Measurements from ENCODE around the gene ZNF407.

The ZNF407 gene

DNA sequence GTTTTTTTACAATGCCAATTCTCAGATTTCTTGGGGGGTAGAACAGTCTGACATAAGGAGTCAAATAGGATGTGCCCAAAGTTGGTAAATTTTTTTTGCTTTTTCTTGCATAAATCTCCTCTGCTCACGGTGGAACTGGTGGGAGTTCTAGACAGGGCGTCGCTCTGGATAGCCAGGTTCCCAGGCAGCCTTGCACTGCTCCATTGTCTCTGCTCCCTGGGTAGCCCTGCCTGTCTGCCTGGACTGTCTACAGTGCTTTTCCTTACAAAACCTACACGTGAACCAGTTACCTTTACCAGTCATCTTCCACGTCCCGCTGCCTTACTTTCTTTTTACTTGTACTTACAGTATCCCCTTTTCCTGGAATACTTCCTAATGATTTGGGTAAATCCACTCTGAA is 117.1 kb downstream of the ZNF407 start:
- no peaks in the 10 kb centered on the region for H3K9me3 Mint-ChIP-seq
- peaks cover 21% of the 10 kb centered on the region for H3K4me1 Mint-ChIP-seq
- TF ChIP-seq, protein P1, sequence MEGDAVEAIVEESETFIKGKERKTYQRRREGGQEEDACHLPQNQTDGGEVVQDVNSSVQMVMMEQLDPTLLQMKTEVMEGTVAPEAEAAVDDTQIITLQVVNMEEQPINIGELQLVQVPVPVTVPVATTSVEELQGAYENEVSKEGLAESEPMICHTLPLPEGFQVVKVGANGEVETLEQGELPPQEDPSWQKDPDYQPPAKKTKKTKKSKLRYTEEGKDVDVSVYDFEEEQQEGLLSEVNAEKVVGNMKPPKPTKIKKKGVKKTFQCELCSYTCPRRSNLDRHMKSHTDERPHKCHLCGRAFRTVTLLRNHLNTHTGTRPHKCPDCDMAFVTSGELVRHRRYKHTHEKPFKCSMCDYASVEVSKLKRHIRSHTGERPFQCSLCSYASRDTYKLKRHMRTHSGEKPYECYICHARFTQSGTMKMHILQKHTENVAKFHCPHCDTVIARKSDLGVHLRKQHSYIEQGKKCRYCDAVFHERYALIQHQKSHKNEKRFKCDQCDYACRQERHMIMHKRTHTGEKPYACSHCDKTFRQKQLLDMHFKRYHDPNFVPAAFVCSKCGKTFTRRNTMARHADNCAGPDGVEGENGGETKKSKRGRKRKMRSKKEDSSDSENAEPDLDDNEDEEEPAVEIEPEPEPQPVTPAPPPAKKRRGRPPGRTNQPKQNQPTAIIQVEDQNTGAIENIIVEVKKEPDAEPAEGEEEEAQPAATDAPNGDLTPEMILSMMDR (IDR thresholded peaks at IDR 0.05), result no peak
- peak overlapping the region; percentile 55 for H3K27ac Mint-ChIP-seq
- H3K4me3 Mint-ChIP-seq, result no peak overlapping the region
- H3K36me3 Mint-ChIP-seq (ENCODE audit: low read depth), result peaks cover 2% of the 10 kb centered on the region
- no peak for DNase-seq
- H3K27me3 Mint-ChIP-seq (ENCODE audit: low read depth, poor library complexity), result peaks cover 3% of the 10 kb centered on the region

DNA sequence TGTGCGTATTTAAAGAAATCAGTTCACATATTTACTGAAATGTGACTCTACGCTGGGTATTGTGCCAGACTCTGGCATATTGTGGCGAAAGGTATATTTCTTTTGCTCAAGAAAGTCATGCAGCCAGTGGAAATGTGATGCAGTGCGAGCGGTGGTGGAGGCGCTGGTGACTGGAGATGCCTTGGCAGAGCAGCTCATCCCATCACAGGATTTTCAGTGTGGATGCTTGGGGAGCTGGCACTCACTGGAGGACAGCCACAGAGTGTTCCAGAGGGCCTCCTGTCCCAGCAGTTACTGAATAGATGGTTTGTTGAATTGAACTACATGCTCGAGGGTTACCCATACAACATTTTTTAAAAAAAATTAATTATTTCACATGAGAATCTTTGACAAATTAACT is 117.6 kb downstream of the ZNF407 start:
- Mint-ChIP-seq H3K4me1 (peaks cover 21% of the 10 kb centered on the region), H3K36me3 (ENCODE audit: low read depth) (peaks cover 7% of the 10 kb centered on the region), H3K27me3 (ENCODE audit: low read depth, poor library complexity) (peaks cover 5% of the 10 kb centered on the region), H3K4me3 (no peak overlapping the region), H3K9me3 (peaks cover under 1% of the 10 kb centered on the region), H3K27ac (peak overlapping the region; percentile 55)
- TF ChIP-seq, protein P1 (IDR thresholded peaks at IDR 0.05), result no peak
- DNase-seq, result no peak

DNA sequence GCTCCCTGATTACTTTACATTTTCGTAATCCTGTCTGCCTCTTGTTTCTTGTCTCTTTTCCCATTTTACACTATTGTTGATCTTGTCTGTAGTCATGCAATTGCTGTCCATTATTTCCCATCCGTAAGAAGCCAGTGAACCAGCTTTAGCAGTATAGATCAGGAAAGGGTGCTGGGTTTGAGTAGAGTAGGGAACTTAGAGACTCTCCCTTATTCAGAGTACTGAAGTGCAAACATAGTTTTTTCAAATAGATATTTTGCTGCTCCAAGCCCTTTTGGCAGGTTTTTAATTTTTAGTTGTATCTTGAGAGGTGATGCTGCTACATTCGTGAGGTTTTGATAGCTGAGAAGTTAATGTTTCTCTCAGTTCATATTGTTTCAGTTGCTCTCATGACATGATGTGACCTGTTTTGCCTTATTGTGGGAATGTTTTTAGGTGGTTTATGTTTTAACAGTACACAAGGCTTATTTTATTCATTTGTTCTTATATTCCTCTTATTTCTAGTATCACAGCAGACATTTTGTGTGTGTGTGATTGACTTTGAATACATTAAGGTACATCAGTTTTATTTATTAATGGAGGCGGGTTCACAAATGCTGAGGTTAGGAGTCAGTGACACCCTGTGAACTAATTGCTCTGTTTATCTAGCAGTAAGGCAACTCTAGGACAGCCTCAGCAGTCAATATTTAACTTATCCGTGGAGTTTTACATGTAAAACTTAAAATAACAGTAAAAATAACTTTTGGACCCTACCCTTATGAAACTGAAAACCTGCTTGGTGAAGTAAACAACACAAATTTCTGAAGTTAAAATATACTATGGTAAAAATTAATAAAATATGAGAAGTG is 118.4 kb downstream of the ZNF407 start:
- DNase-seq, result no peak
- H3K9me3 Mint-ChIP-seq, result peaks cover 4% of the 10 kb centered on the region
- no peak overlapping the region for H3K4me3 Mint-ChIP-seq
- H3K27ac Mint-ChIP-seq, result no peak overlapping the region
- H3K36me3 Mint-ChIP-seq (ENCODE audit: low read depth), result peaks cover 11% of the 10 kb centered on the region
- peaks cover 21% of the 10 kb centered on the region for H3K4me1 Mint-ChIP-seq
- H3K27me3 Mint-ChIP-seq (ENCODE audit: low read depth, poor library complexity), result peaks cover 7% of the 10 kb centered on the region
- TF ChIP-seq, protein P1 (IDR thresholded peaks at IDR 0.05), result no peak

DNA sequence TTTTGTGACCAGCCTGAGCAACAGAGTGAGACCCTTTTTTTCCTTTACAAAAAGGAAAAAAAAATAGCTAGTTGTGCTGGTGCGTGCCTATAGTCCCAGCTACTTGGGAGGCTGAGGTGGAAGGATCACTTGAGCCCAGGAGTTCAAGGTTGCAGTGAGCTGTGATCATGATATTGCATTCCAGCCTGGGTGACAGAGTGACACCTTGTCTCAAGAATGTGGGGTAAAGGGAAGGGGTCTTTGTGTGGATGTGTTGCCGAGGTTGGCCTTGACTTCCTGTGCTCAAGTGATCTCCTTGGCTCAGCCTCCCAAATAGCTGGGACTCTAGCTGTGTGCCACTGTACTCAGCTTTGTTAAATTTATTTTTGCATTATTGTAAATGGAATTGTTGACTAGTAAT is 120.6 kb downstream of the ZNF407 start:
- TF ChIP-seq, protein P1 (IDR thresholded peaks at IDR 0.05), result no peak
- DNase-seq, result no peak
- H3K4me1 Mint-ChIP-seq, result peaks cover 26% of the 10 kb centered on the region
- H3K27ac Mint-ChIP-seq, result no peak overlapping the region
- H3K4me3 Mint-ChIP-seq, result no peak overlapping the region
- peaks cover 10% of the 10 kb centered on the region for H3K27me3 Mint-ChIP-seq (ENCODE audit: low read depth, poor library complexity)
- H3K9me3 Mint-ChIP-seq, result peaks cover 4% of the 10 kb centered on the region
- H3K36me3 Mint-ChIP-seq (ENCODE audit: low read depth), result peaks cover 11% of the 10 kb centered on the region

DNA sequence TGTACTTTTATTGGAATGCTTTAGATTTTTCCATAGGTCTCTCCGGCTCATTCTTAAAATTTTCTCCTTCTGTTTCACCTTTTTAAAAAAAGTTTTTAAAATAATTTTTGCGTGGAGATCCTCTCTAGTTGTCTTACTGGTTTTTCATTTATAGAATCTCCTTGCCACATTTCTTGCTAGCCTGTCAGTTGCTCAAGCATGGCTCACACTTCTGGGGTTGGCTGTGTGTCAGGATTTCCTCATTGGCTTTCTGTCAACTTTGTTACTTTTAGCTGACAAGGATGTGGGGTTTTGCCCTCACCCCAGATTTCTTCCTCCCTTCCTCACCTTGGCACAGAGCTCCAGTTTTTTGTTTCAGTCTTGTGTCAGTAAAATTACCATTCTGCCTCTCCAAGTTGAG is 124.6 kb downstream of the ZNF407 start:
- no peak for DNase-seq
- peaks cover 4% of the 10 kb centered on the region for H3K9me3 Mint-ChIP-seq
- H3K36me3 Mint-ChIP-seq (ENCODE audit: low read depth), result peaks cover 11% of the 10 kb centered on the region
- no peak overlapping the region for H3K4me3 Mint-ChIP-seq
- peaks cover 5% of the 10 kb centered on the region for H3K4me1 Mint-ChIP-seq
- TF ChIP-seq, protein P1 (IDR thresholded peaks at IDR 0.05), result no peak
- peaks cover 14% of the 10 kb centered on the region for H3K27me3 Mint-ChIP-seq (ENCODE audit: low read depth, poor library complexity)
- H3K27ac Mint-ChIP-seq, result peak overlapping the region; percentile 29

DNA sequence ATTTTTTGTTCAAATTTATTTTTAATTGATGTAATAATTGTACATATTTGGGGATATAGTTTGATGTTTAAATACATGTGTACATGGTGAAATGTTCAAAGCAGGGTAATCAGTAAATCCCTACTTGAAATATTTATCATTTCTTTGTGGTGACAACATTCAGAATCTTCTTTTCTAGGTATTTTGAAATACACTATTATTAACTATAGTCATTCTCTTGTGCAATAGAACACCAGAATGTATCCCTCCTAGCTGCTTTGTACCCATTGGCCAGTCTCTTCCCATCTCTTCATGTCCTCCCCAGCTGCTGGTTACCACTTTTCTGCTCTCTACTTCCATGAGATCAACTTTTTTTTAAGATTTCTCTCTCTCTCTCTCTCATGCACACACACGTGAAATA is 126.5 kb downstream of the ZNF407 start:
- TF ChIP-seq, protein P1 (IDR thresholded peaks at IDR 0.05), result no peak
- Mint-ChIP-seq H3K27me3 (ENCODE audit: low read depth, poor library complexity) (peaks cover 13% of the 10 kb centered on the region), H3K27ac (no peak overlapping the region), H3K4me1 (peaks cover 5% of the 10 kb centered on the region), H3K4me3 (no peak overlapping the region), H3K36me3 (ENCODE audit: low read depth) (peaks cover 11% of the 10 kb centered on the region), H3K9me3 (peaks cover 4% of the 10 kb centered on the region)
- no peak for DNase-seq
